ENCODE data around the gene COG2.

DNA sequence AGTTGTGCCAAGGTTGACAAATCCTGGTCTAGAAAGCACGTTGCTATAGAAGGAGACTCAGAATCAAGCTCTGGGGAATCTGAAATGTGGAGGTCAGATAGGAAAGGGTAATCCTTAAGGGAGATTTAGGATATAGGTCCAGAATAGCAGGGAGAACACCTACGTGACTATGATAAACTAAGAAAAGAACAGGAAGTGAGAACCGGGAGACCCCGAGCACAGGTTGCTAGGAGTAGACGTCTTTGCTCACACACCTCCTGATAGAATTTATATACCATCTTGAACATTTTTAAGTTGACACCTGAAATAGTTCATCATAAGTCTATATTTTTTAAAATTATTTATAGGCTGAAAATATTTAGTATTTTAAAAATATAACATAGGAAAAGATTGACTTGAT, 7.9 kb upstream of the COG2 start:
- TF ChIP-seq, protein P1, sequence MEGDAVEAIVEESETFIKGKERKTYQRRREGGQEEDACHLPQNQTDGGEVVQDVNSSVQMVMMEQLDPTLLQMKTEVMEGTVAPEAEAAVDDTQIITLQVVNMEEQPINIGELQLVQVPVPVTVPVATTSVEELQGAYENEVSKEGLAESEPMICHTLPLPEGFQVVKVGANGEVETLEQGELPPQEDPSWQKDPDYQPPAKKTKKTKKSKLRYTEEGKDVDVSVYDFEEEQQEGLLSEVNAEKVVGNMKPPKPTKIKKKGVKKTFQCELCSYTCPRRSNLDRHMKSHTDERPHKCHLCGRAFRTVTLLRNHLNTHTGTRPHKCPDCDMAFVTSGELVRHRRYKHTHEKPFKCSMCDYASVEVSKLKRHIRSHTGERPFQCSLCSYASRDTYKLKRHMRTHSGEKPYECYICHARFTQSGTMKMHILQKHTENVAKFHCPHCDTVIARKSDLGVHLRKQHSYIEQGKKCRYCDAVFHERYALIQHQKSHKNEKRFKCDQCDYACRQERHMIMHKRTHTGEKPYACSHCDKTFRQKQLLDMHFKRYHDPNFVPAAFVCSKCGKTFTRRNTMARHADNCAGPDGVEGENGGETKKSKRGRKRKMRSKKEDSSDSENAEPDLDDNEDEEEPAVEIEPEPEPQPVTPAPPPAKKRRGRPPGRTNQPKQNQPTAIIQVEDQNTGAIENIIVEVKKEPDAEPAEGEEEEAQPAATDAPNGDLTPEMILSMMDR (IDR thresholded peaks at IDR 0.05): no peak
- no peak for TF ChIP-seq POLR2AphosphoS5 (IDR thresholded peaks at IDR 0.05)
